Hematopoietic multipotent progenitor cell treated with erythropoietin and hydrocortisone succinate and interleukin-3 and kit ligand, for 17 days (in vitro differentiated cells): ENCODE measurements around the gene OR6K6.

Experiments used
- DNase-seq: peaks from one replicate; pipeline ENCODE4 v3.0.0-alpha.2; 2015; ENCODE audit warnings: low spot score

The OR6K6 gene, protein sequence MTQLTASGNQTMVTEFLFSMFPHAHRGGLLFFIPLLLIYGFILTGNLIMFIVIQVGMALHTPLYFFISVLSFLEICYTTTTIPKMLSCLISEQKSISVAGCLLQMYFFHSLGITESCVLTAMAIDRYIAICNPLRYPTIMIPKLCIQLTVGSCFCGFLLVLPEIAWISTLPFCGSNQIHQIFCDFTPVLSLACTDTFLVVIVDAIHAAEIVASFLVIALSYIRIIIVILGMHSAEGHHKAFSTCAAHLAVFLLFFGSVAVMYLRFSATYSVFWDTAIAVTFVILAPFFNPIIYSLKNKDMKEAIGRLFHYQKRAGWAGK

DNA sequence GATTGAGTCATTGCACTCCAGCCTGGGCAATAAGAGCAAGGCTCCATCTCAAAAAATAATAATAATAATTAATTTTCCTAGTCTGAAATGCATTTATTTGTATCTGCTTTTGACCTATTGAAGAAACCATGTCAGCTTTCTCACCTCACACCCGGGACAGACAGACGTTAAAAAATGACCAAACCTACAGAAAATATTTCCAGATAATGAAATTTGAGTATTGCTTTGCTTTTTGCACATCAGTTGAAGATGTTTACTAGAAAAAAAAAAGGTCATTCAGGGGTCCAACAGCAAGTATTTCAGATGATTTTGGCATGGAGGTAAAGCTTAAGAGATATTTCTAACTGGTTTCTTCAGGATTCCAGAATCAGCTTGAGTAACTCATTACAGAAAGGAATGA lies at the start of gene OR6K6:
Gene OR6K6, plus strand, starts transcription at position 301 of the 400 bp plus-strand sequence. CDS start 168 bp downstream, outside the sequence.
- DNase-seq: no peak

DNA sequence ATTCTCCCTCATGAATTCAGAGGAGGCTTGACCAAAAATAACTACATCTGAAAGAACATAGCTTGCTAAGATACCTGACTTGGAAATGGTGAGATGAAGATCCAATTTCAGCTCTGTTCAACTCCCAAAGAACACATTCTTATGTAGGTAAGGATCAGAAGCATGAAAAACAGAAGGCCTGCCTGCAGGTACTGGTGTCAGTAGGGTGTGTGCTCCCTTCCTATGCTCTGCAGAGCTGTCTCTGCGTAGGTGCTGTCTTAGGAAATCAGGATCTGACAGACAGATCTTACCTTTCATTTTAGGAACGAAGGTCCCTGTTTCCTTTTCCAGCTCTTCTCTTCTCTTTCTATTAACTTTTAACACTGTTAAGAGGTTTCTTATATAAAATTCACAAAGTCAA lies 48.4 kb upstream of the OR6K6 start:
- DNase-seq: no peak

DNA sequence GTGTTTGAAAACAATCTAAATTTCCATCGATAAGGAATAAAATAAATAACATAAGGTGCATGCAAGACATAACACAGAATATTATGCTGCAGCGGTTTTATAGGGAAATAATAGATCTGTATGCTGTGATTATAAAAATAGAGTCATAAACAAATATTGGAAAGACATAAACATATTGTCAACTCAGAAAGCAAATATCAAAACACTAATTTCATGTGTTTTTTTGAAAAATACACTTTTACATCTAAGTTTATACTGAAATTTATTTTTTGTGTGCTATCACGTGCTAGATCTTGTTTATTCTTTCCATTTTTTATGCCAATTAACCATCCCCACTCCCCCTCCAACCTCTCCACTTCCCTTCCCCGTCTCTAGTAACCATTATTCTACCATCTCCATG lies 43.4 kb upstream of the OR6K6 start:
- DNase-seq: no peak

DNA sequence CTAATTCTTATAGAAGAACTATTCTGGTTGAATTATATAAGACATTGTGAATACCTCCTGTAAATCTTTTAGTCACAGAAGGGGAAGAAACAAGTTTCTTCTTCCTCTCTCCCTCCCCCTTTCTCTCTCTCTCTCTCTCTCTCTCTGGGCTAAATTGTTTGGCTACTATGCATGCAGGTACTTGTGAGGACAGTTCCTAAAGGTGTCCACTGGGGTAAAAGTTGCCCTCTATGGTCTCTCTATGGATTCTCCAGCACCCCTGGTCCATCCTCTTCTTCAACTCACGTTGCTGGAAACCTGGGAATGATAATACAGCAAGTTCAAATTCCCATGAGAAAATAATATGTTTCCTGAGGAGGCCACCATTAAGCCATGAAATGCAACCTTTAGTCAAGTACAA lies 39.8 kb upstream of the OR6K6 start:
- no peak for DNase-seq

DNA sequence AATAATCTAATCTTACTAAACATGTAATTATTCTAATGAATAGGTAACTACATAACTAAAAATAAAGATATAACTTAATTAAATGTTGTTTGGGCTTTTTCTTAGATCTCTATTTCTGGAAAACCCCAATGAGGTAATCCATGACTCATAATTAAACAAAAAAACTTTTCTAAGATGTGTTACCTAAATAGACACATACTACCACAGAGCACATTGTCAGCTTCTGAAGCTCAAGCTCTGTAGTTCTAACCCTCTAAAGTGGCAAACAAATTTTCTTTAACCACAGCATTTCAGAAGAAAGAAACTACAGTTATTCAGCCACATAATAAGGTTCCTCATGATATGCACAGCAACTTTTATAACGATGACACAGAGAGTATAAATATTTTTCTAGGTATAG lies 38.2 kb upstream of the OR6K6 start:
- no peak for DNase-seq

DNA sequence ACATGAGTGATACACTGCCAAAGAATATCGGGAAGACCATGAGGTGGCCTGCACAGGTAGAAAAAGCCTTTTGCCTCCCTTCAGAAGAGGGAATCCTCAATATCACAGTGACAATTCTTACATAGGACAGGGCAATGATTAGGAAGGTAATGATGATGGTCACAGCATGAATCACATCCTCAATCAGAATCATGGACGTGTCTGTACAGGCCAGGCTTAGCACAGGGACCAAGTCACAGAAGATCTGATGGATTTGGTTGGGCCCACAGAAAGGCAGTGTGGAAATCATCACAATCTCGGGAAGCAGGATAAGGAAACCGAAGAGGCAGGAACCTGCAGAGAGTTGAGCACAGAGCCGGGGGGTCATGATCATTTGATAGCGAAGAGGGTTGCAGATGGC lies 37.2 kb upstream of the OR6K6 start:
- DNase-seq: no peak

DNA sequence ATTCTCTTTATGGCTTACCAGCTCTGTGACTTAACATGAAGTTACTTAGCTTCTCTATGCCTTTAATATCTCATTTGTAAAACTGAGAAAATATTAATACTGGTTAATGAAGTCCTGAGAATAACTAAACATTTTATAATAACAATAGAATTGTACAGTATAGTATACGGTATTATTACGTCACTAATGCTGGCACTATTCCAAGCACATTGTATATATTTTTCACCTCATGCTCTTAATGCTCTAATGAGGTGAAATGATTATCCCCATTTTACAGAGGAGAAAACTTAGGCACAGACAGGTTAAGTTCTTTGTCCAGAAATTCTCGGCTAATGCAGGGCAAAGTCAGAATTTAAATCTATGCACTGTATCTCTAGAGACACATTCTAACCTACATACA lies 34.9 kb upstream of the OR6K6 start:
- DNase-seq: no peak

DNA sequence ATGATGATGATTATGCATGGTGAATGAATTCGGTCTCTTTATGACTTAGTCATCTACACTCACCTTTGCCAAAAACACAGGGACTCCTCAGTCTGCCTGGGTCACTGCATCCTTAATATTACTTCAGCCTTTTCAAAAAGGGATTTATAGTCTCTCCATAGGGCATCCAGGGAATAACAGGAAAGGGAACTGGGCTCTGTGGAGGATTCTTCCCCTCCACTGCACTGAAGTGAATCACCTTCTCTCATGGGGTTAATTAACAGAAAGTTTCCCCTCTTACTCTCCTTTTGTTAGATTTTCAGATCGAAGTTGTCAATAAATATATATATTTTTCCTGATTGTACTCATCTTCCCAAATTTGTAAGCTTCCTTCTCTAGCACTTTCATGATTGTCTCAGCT lies 33.9 kb upstream of the OR6K6 start, which contains the start of gene OR6K3:
Gene OR6K3, minus strand, starts transcription at position 101 of the 400 bp plus-strand sequence. CDS start 2,605 bp downstream, outside the sequence.
- DNase-seq: no peak

DNA sequence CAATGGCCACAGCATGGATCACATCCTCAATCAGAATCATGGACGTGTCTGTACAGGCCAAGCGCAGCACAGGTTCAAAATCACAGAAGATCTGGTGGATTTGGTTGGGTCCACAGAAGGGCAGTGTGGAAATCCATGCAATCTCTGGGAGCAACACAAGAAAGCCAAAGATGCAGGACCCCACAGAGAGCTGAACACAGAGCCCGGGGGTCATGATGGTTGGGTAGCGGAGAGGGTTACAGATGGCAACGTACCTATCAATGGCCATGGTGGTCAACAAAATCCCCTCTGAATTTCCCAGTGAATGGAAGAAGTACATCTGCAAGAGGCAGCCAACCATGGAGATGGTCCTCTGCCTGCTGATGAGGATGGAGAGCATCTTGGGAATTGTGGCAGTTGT lies 30.1 kb upstream of the OR6K6 start:
- DNase-seq: no peak

DNA sequence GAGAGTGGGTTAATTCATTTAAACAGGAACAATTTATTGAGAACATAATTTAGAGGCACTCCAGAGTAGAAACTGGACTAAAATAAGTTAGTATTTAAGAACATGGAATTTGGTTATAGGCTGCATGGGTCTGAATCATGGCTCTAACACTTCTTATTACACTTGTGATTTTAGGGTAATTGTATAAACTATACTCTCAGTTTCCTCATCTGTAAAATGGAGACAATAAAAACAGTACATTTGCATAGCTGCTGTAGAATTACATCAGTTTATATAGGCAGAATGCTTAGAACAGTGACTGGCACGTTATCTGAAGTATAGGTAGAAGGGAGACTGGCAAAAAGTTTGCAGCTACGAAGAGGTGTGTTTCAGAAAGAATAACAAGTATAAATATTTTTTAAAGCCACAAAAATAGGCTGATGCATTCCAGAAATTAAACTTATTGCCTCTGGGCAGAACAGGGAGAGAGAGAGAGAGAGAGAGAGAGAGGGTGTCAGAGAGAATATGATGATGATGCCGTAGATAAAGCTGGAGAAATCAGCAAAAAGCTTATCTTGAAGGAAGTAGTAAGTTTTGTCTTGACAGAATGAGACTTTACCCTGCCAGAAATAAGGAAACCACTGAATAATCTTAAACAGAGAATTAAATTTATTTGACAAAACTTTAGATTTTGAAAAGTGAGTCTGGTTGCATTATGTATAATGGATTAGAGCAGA lies 25.9 kb upstream of the OR6K6 start:
- no peak for DNase-seq

DNA sequence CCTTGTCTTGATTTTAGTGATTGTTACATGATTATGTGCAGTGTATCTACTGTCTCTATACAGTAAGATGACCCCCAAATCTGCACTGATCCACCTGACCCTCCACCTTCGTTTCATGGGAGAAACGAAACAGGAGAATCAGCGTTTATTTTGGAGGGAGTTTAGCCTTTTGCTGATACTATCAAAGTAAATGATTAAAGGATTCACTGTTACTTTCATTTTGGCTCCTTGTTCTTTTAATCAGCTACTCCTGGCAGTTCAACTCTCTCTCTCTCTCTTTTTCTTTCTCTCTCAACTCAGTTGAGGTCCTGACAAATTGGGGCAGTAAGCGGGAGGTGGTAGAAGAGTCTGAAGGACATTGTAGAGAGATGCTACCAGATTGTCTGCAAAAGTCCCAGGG lies 24.1 kb upstream of the OR6K6 start:
- DNase-seq: no peak

DNA sequence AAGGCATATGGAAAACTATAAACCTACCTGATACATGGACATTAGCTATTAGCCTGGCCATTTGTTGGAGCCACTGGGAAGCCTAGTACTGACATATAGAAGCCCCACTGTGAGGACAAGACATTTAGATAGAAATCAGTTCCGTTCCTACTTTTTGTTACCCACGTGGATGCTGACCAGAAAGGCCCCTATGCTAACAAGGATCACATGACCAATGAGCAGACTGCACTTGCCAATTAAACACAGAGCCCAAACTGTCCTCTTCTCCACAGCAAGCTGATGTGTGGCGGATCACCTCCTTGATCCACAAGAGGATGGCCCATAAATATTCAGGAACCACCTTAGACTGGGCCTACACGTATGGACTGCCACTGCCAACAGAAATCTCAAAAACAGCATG lies 22.8 kb upstream of the OR6K6 start:
- no peak for DNase-seq

DNA sequence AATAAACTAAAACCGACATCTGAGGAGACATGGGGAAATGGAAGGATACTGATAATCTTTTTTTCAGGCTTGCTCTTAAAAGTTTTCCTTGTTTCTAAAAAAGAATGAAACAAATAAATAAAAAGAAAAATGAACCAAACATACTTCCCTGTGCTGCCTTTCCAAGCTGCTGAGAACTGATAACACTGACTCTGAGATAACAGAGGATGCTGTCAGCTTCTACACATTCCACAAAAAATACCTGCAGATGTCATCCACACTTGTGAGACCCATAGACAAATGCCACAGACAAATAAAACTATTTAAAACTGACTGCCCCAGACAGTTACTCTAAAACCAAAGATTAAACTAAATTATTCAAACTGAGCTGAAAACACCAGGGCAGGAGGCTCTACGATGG lies 22.0 kb upstream of the OR6K6 start:
- peak; percentile 46 for DNase-seq

DNA sequence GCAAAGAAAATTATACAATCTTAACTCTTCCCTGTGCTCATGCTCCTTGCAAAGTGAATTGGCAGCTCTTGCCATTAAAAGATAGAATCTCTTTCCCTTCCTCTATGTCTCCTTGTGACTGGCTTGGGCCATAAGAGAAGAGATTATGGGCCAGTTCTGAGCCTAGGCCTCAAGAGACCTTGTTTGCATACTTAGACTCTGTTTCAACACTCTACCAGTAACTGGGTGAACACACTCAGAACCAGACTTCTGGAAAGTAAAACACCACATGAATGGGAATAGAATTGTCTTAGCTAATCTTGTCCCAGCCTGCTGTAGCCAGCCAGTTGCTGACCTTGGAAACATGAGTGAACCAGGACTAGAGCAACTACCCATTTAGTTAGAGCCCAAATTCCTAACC lies 18.7 kb upstream of the OR6K6 start:
- no peak for DNase-seq

DNA sequence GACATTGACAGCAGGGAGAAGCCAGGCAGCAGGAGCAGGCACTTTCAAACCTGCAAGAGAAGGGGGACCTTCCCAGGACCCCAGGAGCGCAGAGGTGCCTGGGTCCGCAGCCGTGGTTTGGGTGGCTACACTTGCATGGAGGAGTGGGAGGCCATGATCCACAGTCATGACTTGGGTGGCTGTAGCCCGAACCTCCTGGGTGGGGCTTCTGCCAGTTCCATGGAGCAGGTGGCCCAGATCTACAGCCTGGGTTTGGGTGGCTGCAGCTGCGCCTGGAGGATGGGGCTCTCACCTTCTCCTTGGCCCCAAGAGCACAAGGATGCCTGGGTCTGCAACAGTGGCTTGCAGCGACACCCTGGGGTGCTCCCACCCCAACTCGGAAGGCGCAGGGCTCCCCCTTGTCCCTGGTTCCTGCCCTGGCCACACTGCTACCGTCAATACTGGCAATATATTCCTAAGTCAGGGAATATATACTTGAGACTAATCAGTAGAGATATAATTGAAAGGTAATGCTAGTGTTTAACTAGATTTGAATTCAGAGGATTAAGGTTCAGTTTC lies 2.3 kb upstream of the OR6K6 start:
- no peak for DNase-seq

DNA sequence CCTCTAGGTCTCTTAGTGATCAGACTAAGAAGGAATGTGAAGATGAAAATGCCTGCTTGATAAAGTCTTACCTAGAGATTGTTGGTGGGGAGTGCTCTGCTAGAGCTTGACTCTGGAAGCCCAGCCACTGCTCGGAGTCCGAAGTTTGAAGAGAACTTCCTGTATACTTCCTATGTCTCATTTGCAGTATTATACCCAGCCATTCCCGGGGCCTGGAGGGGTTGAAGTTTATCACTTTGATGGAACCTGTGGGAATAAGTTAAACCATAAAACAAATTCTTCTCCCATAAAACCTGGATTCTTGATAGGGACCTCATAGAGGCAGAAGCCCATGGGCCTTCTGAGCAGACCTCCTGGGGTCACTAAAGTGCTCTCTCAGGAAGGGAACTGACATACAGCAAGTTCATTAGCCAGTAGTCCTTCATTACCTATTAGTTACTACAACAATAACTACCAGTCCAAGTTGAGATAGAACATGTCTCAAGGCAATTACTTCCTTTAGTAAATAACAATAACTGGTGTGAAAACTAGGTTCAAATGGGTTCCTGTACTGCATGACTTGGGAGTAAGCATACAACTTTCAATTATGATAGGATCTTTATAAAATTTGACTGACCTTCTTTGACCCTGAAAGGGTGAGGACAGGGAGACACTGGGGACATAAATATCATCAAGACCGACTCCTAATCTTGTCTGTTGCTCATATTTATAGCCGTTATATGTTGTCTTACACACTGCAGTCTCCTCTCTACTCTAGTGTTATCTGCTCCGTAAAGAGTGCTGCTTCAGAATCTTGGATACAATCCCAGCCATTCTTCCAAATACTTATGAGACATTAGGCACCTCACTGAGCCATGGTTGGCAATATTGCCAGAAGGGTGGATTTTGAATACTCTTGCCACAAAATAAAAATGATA lies 17.7 kb downstream of the OR6K6 start, which contains the start of gene OR6N1:
Gene OR6N1, minus strand, starts transcription at position 246 of the 917 bp plus-strand sequence. CDS start 5,513 bp downstream, outside the sequence.
- peak; percentile 9 for DNase-seq

DNA sequence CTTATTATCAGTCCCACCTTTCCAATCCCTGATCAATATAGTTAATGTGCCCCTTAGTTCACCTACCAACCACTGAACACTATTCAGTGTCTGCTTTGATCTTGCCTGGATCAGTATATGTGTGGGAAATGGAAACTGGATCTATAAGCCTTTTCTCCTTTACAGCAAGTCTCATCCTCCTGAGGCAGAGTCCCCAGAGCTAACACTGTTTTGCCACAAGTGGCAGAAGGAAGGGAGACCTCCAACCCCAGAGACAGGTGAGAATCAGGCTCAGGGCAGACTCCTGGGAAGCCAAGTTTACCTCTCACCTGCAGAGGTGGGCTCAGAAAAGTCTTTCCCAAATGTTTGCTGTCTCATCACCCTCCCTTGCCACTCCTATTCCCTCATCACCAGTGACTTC lies 26.6 kb downstream of the OR6K6 start, which contains the start of gene OR6N2:
Gene OR6N2, minus strand, starts transcription at position 101 of the 400 bp plus-strand sequence. CDS start 3,569 bp downstream, outside the sequence.
- DNase-seq: no peak

DNA sequence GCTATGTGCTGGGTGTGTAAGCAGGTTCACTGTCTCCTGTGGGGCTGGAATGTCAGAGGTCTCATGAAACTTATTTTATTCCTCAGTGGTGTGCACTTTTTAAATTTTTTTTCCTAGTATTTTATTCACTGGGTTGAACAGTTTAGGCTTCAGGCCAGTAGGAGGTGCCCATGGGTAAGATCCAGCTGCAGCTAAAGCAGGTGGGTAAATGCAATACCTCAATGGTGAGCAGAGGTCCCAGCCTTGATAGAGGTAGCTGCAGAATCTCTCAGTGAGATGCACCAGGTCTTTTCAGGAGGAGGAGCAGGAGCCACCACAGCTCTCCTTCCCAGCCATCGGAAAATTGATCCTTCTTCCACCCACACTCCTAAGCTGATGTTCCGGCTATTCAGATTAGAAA lies 39.1 kb downstream of the OR6K6 start:
- peak; percentile 15 for DNase-seq

DNA sequence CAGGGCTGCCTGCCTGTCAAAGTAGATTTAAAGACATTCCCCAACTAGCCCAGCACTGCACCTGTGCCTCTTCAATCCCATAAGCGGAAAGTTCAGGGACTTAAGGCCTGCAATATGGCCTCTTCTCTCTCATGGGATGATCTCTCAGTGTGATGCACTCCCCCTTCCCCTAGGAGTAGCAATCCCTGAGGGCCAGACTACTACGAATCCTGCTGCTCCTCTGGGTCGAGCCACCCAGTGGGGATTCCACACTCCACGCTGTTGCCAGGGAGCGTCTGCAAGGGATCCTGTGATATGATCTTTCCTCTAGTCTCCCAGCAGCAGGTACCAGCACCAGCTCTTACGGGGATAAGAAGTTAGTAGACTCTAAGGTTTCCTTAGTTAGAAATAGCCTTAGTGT lies 39.7 kb downstream of the OR6K6 start:
- DNase-seq: no peak

DNA sequence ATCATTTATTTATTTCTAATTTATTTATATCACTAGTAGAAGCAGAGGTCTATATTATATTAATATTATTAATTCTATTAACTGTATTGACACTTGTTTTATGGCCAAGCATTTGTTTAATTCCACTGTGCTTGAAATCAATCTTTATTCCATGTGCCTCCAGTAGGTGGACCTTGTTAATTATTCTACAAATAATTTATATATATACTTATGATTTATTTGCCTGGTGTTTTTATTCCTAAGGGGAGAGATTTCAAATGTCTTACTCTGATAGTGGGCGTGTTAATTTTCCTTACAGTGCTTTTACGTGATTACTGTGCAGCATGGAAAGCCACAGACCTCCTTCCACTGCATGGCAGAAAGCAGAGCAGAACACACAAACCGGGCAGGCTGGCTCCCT lies 44.0 kb downstream of the OR6K6 start:
- DNase-seq: no peak

DNA sequence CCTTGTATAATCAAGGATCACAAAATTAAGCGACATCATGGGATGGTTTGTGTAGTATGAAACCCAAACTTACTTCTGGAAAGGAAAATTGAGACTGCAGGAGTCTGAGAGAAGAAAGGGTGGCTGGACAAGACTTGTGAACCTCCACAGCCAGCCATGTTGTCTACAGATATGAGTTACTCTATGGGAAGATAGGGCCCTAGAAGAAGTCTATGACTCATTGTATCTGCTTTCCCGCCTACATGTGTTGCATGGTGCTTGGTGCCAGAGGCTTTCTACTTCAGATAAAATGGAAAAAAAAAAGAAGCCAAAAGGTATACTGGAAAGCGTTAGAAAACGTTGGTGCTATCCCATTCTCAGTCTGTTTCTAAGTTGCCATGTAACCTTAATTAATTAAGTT lies 45.2 kb downstream of the OR6K6 start:
- peak; percentile 7 for DNase-seq

DNA sequence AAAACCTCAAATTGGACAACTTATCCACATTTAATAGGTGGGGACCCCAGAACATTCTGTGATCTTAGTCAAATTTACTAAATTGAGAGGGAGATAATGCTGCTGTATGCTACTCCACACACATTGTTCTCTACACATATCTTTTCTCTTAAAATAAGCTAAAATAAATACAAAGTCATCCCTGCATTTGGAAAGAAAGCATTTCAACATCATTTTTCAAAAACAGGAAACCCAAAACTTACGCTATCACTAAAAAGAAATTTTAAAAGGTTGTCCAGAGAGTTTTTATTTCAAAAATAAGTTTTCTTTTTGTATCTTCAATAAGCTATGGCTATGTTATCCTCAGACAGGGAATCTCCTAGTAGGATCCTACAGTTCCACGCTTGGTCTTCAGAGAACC lies 46.0 kb downstream of the OR6K6 start:
- no peak for DNase-seq
